ENCODE results near the gene PLAC9. TPM values are rescaled to one million over a fixed set of nuclear protein-coding genes. Genes with fewer than 3 reads are reported as not detected.

The PLAC9 gene
- total and polyA plus RNA-seq, 2 experiments from 2014 or later = 1.1 to 11.0 TPM

GRCh38 chr10:80167471-80168161 is 35.1 kb downstream of the PLAC9 start:
- Histone ChIP-seq H3K27ac (ENCODE audit: low read depth) (no peak overlapping the region), H3K27me3 (ENCODE audit: insufficient read depth) (no peaks in the 10 kb centered on the region), H3K36me3 (ENCODE audit: insufficient read depth) (no peaks in the 10 kb centered on the region), H3K79me2 (replicated peaks; ENCODE audit: insufficient read depth) (no peaks in the 10 kb centered on the region), H3F3A (replicated peaks; ENCODE audit: low read depth) (no peaks in the 10 kb centered on the region), H4K20me1 (replicated peaks; ENCODE audit: insufficient read depth) (no peaks in the 10 kb centered on the region; the same call in 1 of the 2 replicates), H3K4me1 (ENCODE audit: insufficient read depth) (peaks cover 8% of the 10 kb centered on the region; the same call in 1 of the 2 replicates), H3K9me2 (ENCODE audit: insufficient read depth) (no peaks in the 10 kb centered on the region), H3K4me3 (no peak overlapping the region), H2AFZ (no peak overlapping the region), H3K4me2 (no peak overlapping the region)
- DNase-seq (ENCODE audit: low spot score) (no peak), ATAC-seq (no peak)
- Mint-ChIP-seq H3K4me3 (no peak overlapping the region), H3K4me1 (peaks cover 20% of the 10 kb centered on the region), H3K27ac (no peak overlapping the region), H3K36me3 (ENCODE audit: low read depth) (peaks cover 12% of the 10 kb centered on the region), H3K27me3 (ENCODE audit: insufficient read depth, low read depth, poor library complexity) (peaks cover 3% of the 10 kb centered on the region), H3K9me3 (no peaks in the 10 kb centered on the region)
- TF ChIP-seq, protein P1, sequence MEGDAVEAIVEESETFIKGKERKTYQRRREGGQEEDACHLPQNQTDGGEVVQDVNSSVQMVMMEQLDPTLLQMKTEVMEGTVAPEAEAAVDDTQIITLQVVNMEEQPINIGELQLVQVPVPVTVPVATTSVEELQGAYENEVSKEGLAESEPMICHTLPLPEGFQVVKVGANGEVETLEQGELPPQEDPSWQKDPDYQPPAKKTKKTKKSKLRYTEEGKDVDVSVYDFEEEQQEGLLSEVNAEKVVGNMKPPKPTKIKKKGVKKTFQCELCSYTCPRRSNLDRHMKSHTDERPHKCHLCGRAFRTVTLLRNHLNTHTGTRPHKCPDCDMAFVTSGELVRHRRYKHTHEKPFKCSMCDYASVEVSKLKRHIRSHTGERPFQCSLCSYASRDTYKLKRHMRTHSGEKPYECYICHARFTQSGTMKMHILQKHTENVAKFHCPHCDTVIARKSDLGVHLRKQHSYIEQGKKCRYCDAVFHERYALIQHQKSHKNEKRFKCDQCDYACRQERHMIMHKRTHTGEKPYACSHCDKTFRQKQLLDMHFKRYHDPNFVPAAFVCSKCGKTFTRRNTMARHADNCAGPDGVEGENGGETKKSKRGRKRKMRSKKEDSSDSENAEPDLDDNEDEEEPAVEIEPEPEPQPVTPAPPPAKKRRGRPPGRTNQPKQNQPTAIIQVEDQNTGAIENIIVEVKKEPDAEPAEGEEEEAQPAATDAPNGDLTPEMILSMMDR (conservative IDR thresholded peaks at IDR 0.05; ENCODE audit: low read depth in 2 of 2) = no peak
- no peak for TF ChIP-seq EZH2phosphoT487 (IDR thresholded peaks at IDR 0.05; ENCODE audit: unreplicated experiment)
- no peak for TF ChIP-seq REST (IDR thresholded peaks at IDR 0.05; ENCODE audit: unreplicated experiment)
- TF ChIP-seq NANOG (IDR thresholded peaks at IDR 0.05; ENCODE audit: borderline replicate concordance) = no peak
- TF ChIP-seq CREB1 (CRISPR knock-in tag; IDR thresholded peaks at IDR 0.05; ENCODE audit: low read depth) = no peak
- TF ChIP-seq JUNB (IDR thresholded peaks at IDR 0.05; ENCODE audit: unreplicated experiment) = no peak
- no peak for TF ChIP-seq POLR2AphosphoS5 (IDR thresholded peaks at IDR 0.05; ENCODE audit: low read depth)
- TF ChIP-seq EZH2 (IDR thresholded peaks at IDR 0.05; ENCODE audit: low read depth, unreplicated experiment) = no peak
- no peak for TF ChIP-seq ZNF114 (CRISPR knock-in tag; IDR thresholded peaks at IDR 0.05)
- no peak for TF ChIP-seq ZNF331 (CRISPR knock-in tag; IDR thresholded peaks at IDR 0.05; ENCODE audit: low read depth)
- no peak for TF ChIP-seq ETS1 (IDR thresholded peaks at IDR 0.05)
- TF ChIP-seq ZNF462 (CRISPR knock-in tag; IDR thresholded peaks at IDR 0.05) = no peak
- TF ChIP-seq STAT1 (IDR thresholded peaks at IDR 0.05; ENCODE audit: unreplicated experiment) = no peak
